GM18498 (cell line): Measurements from ENCODE around the gene PLPP1.

Experiments used
- ATAC-seq: cut with Tn5 transposase; IDR thresholded peaks from one replicate; pipeline ENCODE4 v1.9.1; 2021; ENCODE audit warnings: mild to moderate bottlenecking, moderate library complexity; ENCODE audit not compliant: unreplicated experiment

PLPP1 gene

DNA sequence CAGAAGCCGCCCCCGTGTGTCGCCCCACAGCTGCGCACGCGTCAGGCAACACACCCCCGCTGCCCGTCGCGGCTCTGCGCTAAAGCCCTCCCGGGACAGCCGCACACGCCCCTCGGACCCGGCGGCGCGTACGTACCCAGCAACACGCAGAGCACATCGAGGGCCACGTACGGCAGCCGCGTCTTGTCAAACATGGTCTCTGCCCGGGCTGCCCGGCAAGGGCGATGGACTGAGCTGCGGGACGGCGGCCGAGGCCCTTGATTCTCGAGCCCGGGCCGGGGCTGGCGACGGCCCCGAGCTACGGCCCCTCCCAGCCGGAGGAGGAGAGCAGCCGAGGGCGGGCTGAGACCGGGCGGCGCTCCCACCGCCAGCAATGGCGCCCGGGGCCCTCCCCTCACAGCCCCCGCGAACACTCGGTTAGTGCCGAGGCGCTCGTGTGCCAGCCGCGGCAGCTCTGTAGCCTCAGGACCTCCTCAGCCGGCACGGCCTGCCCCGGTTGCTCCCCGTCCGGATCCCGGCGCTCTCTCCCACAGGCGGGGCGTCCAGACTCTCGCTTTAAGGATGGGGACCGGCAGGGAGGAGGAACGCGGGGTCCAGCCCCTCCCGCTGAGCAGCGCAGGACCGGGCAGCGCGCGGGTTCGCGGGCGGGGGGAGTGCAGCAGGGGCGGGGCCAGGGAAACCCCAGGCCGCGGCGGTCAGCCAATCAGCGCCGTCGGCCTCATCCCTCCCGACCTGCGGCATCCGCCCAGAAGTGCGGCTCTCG, at the start of gene PLPP1:
TSS of gene PLPP1 (minus strand) at position 529 of the 763 bp plus-strand sequence. CDS start at position 194, 335 bp downstream.
- peak; percentile 88 for ATAC-seq

DNA sequence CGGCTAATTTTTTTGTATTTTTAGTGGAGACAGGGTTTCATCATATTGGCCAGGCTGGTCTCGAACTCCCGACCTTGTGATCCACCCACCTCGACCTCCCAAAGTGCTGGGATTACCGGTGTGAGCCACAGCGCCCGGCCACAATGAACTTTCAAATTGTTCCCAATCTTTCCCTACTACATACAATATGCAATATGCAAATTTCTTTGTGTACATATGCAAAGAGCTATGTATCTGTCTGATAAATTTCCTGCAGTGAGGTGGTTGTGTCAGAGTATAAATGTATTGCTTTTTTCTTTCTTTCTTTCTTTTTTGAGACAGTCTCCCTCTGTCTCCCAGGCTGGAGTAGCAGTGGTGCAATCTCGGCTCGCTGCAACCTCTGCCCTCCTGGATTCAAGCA, 48.8 kb upstream of the PLPP1 start:
- ATAC-seq: no peak

DNA sequence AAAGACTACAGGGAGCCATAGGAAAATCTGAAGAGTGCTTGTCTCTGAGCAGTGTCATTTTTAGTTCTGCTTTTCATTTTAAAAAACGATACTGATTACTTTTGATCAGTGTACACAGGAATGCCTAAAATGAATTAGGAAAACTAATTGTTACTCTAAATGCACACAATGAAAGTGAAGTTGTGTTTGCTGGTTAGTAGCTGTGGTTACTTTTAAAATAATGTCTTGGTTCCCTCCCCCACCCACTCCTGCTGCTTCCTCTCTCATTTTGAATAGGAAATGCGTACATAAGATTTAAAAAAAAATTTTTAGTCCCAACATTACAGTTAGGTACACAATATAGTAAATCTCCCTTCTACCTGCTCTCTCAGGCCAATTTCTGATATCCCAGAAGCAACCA, 47.5 kb upstream of the PLPP1 start:
- no peak for ATAC-seq

DNA sequence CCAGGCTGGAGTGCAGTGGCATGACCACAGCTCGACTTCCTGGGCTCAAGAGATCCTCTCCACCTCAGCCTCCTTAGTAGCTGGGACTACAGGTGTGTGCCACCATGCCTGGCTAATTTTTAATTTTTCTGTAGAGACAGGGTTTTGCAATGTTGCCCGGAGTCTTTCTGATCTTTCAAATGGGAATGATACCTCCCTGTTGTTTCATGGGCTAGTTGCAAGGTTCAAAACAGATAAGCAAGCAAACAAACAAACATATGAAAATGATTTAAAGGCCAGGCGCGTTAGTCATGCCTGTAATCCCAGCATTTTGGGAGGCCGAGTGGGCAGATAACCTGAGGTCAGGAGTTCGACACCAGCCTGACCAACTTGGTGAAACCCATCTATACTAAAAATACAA, 45.3 kb upstream of the PLPP1 start:
- no peak for ATAC-seq

DNA sequence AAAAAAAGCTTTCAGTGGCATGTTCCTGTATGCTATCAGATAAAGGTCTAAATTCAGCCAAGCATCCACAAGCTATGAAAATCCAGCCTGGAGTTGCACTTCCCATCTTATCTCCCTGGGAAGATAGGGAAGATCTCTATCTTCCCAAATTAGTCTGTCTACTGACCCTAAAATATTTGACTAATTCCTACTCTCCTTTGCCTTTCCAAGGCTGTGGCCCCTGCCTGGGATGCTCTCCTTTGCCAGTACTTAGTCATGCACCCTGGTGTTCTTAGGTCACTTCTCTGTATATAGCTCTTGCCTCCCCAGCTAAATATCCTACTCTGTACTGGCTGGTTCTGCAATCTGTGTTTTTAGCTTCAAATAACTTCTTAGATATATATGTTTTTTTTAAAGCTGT, 44.0 kb upstream of the PLPP1 start:
- ATAC-seq: no peak

DNA sequence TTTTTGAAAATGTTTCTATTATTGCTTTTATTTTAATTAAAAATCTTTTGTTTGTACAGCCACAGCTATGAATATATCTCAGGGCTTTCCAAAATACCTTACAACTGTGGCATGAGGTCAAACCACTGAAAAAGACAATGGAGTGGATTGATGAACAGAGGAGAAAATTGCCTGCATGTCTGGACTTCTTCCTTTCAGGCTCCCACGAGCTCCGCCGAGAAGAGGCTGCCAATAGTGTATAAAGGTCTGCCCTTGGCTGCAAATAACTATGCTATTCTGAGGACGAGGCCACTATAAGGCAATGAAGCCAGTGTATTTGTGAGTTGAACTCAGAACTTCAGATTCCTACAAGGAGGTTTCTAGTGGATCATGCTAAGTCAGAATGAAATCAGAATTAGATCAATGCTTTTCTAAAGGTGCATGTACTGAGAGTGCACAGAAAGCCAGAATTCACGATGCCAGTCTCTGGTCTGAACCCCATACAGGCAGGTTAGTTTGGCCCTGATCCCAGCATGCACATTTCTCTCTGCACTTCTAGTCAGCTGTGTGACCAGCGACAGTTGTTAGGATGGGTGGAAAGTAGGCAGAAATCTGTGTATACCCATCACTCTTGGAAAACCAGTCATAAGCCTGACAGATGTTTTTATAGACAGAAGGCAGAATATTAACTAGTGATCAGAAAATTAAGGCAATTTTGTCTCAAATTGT, 42.7 kb upstream of the PLPP1 start:
- ATAC-seq: no peak

DNA sequence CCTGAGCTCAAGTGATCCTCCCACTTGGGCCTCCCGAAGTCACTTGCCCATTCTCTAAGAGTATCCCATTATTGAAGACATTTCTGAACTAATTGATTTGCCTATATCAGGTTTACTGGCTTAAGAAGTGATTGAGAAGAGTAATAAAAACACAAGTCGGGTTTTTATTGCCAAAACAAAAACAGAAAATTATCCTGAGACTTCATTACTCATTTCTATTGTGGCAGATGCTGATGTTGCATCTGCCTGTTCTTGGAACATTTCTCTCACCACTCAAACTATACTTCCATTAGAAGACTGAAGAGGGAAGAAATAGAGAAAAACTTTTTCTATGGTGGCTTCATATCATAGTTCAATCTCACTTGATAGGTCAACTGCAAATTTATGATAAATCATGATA, 41.9 kb upstream of the PLPP1 start:
- no peak for ATAC-seq

DNA sequence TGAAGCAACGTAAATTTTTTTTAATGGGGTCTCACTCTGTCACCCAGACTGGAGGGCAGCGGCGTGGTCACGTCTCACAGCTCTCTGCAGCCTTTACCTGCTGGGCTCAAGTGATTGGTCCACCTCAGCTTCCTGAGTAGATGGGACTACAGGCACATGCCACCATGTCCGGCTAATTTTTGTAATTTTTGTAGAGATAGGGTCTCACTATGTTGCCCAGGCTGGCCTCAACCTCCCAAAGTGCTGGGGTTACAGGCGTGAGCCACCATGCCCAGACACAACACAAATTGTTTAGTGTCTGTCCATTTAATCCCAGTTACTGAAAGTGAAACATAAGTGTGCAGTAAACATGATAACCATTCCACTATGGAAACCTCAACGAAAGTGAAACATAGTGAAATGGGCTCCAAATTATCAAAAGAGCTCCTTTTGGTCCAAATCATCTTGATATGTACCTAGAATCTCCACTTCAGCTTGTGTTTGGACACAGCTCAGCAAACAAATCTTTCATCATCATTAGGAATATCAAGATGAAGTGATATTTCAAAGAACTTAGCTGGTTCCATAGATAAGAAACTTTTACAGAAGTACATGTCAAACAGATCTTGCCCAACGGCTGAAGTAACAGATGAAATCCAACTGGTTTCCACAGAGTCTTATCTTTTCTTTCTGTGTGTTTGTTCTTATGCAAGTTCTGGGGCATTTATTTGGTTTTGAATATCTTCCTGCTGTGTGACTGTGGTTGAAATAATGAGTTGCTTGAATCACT, 41.2 kb upstream of the PLPP1 start:
- no peak for ATAC-seq

DNA sequence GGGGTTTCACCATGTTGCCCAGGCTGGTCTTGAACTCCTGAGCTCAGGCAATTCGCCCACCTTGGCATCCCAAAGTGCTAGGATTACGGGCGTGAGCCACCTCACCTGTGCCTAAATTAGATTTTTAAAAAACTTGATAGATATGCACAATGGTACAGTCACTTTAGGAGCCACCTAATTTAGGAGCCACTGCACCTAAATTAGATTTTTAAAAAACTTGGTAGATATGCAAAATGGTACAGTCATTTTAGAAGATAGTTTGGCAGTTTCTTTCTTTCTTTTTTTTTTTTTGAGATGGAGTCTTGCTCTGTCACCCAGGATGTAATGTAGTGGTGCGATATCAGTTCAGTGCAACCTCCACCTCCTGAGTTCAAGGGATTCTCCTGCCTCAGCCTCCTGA, 37.8 kb upstream of the PLPP1 start:
- ATAC-seq: no peak

DNA sequence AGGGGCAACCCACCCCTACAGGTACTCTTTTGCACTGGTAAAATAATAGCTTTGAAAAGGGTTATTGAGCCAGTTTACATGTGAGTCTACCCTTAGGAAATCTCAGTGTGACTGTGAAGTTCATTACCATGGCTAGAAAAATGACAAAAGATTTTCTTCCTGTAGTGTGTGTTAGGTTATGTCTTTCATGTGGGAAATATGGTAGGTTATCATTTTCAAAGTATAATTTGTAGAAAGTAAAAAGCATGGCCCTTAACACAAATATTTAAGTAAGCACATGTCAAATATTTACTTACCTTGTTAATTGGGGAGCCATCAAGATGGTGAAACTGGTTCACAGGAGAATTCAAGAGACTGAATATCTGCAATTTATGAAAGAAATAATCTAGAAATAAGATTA, 37.3 kb upstream of the PLPP1 start:
- no peak for ATAC-seq

DNA sequence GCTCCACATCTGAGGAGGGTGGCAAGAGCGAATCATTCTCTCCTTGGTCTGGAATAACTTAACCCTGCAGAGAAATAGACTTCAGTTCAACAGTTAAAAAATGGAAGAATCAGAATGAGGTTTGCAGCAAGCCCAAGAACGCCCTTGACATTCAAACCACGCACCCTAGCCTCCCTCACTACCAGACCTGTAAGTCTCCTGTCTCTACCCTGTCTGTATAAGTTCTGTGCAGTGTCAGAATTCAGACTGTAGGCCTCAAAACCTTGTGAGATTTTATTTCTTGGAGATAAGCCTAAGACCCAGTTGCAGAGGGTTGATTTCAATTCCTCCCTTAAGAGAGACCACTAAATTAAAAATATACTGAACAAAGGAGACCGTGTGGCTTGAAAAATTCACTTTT, 35.8 kb upstream of the PLPP1 start:
- no peak for ATAC-seq

DNA sequence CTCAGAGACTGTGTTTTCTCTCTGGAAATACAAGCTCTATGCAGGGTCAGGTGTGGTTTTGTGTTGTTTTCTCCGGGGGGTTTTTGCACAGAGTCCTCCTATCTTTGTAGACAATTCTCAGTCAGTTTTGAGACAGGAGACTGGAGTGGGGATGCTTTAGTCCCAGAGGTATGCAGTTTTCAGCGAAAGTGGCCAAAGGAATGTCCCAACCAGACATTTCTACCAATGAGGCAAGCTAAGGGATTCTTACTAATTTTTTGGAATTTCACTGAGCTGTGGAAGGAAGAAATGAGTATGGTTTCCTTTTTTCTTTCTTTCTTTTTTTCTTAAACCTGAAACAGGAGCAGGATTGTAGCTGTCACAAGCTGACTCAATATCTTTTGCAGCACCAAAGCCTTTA, 35.3 kb upstream of the PLPP1 start:
- no peak for ATAC-seq

DNA sequence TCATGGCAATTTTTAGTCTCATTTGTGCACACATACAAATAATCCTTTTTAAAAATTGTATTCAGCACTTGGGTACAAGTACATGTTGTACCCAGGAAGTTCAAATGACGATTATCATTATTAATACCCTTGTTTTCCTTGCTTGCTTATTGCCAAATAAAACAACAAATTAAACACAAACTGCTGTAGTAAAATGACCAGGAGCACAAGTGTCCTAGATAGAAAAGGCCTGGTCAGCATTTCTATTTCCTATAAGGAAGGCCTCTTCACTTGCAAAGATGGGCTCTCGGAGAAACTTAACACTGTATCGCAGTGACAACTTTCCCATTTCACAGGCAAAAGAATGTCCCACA, 34.7 kb upstream of the PLPP1 start:
- no peak for ATAC-seq

DNA sequence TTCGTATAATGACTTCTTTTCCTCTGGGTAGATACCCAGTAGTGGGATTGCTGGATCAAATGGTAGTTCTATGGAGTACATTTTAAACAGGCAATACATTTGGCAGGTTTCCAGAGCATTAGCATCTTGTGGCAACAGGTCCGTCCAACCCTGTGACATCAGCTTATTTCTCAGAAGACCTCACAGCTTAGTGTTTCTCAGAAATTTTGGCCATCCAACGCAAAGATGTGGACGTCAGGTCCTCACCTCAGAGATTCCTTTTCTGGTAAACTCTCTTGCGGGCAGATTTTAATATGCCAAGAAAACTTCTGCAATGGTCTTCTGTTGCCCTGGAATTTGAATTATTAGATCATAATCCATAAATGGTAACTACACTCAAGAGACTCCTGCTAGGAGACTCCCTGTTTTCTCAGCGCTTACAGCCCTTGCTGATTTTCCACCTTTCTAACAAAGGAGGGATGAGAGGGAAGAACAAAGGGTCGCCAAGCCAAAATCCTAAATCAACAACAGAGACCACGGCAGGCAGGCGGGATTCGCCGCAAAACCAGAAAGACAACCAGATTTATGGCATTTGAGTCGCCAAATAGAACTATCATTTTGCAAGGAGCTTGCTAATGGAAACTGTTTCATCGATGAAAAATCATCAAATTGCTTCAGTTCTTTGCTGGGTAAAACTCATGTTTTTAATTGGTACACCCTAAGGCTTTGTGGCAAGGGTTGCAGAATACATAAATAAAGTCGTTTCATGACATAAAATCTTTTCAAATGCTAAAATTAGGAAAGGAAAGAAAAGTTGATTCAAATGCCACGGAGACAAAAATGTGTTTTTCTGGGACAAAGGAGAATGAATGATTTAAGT, 34.1 kb upstream of the PLPP1 start:
- no peak for ATAC-seq

DNA sequence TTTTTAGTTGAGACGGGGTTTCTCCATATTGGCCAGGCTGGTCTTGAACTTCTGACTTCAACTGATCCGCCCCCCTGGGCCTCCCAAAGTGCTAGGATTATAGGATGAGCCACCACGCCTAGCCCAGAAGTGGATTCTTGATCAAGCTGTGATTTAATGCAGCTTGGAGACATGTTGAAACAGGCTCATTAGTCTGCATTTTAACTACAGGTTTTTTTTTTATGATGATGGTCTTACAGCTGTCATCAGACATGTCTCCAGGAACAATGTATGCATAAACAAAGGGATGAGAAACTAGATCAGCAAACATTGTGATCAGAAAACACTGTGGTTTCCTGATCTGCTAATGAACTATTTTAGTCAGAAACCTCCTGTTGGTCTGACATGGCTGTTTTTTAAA, 30.0 kb upstream of the PLPP1 start:
- ATAC-seq: peak; percentile 82

DNA sequence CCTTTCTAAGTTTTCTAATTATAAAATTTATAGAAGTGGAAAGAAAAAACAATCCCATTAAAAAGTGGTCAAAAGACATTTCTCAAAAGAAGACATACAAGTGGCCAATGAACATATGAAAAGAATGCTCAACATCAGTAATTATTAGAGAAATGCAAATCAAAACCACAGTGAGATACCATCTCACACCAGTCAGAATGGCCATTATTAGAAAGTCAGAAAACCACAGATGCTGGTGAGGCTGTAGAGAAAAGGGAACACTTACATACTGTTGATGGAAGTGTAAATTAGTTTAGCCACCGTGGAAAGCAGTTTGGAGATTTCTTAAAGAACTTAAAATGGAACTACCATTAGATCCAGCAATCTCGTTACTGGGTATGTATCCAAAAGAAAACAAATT, 23.7 kb upstream of the PLPP1 start:
- no peak for ATAC-seq

DNA sequence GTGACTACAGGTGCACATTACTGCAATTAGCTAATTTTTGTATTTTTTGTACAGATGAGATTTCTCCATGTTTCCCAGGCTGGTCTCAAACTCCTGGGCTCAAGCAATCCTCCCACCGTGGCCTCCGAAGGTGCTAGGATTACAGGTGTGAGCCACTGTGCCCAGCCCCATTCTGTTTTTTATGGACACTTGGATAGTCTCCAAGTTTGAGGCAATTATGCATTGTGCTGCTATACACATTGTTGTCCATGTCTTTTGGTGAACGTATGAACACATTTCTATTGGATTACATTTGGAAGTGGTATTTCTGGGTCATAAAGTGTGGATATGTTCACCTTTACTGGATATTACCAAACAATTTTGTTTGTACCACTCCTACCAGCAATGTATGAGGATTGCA, 22.4 kb upstream of the PLPP1 start:
- ATAC-seq: no peak

DNA sequence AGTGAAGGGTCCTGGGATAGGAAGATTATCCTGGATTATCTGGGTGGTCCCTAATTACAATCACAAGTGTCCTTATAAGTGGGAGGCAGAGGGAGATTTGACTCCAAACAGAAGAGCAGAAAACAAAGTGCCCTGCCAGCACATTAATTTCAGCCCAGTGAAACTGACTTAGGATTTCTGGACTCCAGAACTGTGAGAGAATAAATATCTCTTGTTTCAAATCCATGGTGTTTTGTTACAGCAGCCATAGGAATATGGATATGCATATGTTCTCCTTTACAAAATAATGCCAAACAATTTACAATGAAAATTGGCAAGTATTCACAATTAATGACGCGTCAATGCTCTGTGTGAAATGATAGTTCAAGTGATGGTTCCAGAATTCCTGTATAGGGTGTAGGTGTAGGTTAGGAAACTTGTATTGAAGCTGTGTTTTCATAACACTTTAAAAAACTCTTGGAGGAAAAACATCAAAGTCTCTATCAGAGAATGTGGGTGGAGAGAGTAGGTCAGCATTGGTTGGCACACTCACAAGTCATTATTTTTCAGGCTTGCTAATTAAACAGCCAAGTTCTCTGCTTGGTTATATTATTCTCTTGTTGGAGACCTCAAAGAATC, 19.9 kb upstream of the PLPP1 start:
- ATAC-seq: no peak

DNA sequence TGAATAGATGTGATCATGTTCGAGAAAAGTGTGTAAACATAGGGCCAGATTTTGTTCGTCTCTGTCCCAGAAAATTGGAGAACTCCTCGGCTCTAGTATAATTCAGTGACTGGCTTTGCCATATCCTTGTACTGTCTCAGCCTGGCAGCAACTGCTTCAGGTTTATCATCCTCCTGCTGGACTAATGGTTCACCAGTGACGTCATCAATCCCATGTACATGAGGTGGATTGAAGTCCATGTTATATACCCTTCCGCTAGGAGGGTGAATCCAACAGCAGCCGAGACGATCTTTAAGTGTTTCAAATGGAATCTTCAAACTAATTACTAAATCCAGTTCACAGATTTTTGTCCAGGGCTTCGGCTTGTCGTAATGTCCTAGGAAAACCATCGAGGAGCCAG, 17.1 kb upstream of the PLPP1 start:
- ATAC-seq: no peak

DNA sequence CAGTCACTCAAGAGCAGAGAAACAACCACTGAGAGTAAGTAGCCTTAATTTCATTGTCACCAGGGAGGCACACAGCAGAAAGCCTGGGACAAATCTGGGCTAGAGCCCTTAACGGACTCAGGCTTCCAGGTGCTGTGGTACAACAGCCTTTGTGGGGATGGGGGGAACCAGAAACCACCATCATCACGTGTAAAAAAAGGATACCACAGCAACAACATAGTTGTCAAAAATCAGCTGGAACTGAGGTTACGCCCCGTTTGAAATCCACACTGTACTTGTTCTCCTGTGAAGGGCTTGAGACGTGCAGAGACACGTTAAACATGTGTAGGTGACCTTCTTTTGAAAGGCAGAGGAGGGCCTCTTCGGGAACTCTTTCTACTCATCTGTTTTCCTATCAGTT, 16.6 kb upstream of the PLPP1 start:
- no peak for ATAC-seq

DNA sequence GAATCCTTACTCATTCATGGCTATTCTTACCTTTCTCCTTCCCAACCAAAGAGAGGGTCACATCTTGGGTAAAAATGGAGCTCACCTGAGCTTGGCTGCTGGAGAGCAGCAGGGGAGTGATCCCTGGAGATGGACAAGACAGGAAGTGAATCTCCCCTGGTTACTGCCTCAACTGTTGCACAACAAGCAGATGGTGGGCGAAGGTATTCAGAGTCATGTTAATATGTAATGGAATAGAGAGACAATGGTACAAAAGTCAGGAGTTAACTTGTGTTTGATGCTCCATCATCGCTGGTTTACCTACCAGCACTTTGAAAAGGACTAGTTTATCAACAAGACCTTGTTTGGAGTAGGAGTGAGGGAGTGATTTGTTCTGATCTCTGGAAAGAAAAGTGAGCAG, 13.0 kb upstream of the PLPP1 start:
- no peak for ATAC-seq
